ENCODE measurements around the gene HIPK3. TPM values are rescaled to one million over a fixed set of nuclear protein-coding genes. Genes with fewer than 3 reads are reported as not detected.

The HIPK3 gene
- total RNA-seq, 2 donors from 2014 or later, result 125 to 311 TPM

GRCh38 chr11:33311680-33312079 is 54.5 kb downstream of the HIPK3 start:
- peaks cover 16 to 38% of the 10 kb centered on the region in 2 donors for H3K4me1 ChIP-seq (ENCODE audit: control insufficient read depth in 1 of 2, low read depth in 2 of 2)
- H3K4me3 ChIP-seq, result no peak overlapping the region
- DNase-seq (ENCODE audit: low spot score) (no peak), ATAC-seq (ENCODE audit: insufficient number of reproducible peaks, low FRiP score, low read depth) (no peak)
- no peak for TF ChIP-seq CTCF (IDR thresholded peaks at IDR 0.05)
- no peaks in the 10 kb centered on the region for H3K9me3 ChIP-seq
- H3K27me3 ChIP-seq (replicated peaks; ENCODE audit: insufficient read depth), result no peaks in the 10 kb centered on the region
- no peak overlapping the region for H3K27ac ChIP-seq
- H3K36me3 ChIP-seq, result no peaks in the 10 kb centered on the region

GRCh38 chr11:33315822-33316221 is 58.6 kb downstream of the HIPK3 start:
- Histone ChIP-seq H3K27me3 (replicated peaks; ENCODE audit: insufficient read depth) (no peaks in the 10 kb centered on the region), H3K27ac (no peak overlapping the region), H3K9me3 (no peaks in the 10 kb centered on the region), H3K4me3 (no peak overlapping the region), H3K4me1 (ENCODE audit: control insufficient read depth in 1 of 2, low read depth in 2 of 2) (peaks cover 25 to 59% of the 10 kb centered on the region in 2 donors), H3K36me3 (no peaks in the 10 kb centered on the region)
- DNase-seq (ENCODE audit: low spot score) (no peak), ATAC-seq (ENCODE audit: insufficient number of reproducible peaks, low FRiP score, low read depth) (no peak)
- TF ChIP-seq CTCF (IDR thresholded peaks at IDR 0.05), result no peak

- no peaks in the 10 kb centered on the region for H3K9me3 ChIP-seq
- DNase-seq (ENCODE audit: low spot score), result no peak
- H3K27me3 ChIP-seq (replicated peaks; ENCODE audit: insufficient read depth), result no peaks in the 10 kb centered on the region
- ATAC-seq (ENCODE audit: insufficient number of reproducible peaks, low FRiP score, low read depth), result no peak
- no peaks in the 10 kb centered on the region for H3K36me3 ChIP-seq
- no peak overlapping the region for H3K4me3 ChIP-seq
- TF ChIP-seq CTCF (IDR thresholded peaks at IDR 0.05), result no peak
- H3K27ac ChIP-seq, result no peak overlapping the region
- H3K4me1 ChIP-seq (ENCODE audit: control insufficient read depth in 1 of 2, low read depth in 2 of 2), result peaks cover 22 to 61% of the 10 kb centered on the region in 2 donors
Measured at GRCh38 chr11:33317662-33318061, 60.5 kb downstream of the HIPK3 start.

GRCh38 chr11:33320016-33320813 is 63.0 kb downstream of the HIPK3 start:
- no peak for TF ChIP-seq CTCF (IDR thresholded peaks at IDR 0.05)
- no peak overlapping the region for H3K27ac ChIP-seq
- H3K4me1 ChIP-seq (ENCODE audit: control insufficient read depth in 1 of 2, low read depth in 2 of 2), result peaks cover 31 to 68% of the 10 kb centered on the region in 2 donors
- DNase-seq (ENCODE audit: low spot score) (no peak), ATAC-seq (ENCODE audit: insufficient number of reproducible peaks, low FRiP score, low read depth) (no peak)
- no peak overlapping the region for H3K4me3 ChIP-seq
- H3K9me3 ChIP-seq, result no peaks in the 10 kb centered on the region
- H3K36me3 ChIP-seq, result no peaks in the 10 kb centered on the region
- H3K27me3 ChIP-seq (replicated peaks; ENCODE audit: insufficient read depth), result no peaks in the 10 kb centered on the region

- Histone ChIP-seq H3K36me3 (no peaks in the 10 kb centered on the region), H3K4me3 (no peak overlapping the region), H3K27me3 (replicated peaks; ENCODE audit: insufficient read depth) (no peaks in the 10 kb centered on the region), H3K9me3 (no peaks in the 10 kb centered on the region), H3K4me1 (ENCODE audit: control insufficient read depth in 1 of 2, low read depth in 2 of 2) (peaks cover 27 to 66% of the 10 kb centered on the region in 2 donors), H3K27ac (no peak overlapping the region)
- TF ChIP-seq CTCF (IDR thresholded peaks at IDR 0.05), result no peak
- no peak for DNase-seq (ENCODE audit: low spot score)
- ATAC-seq (ENCODE audit: insufficient number of reproducible peaks, low FRiP score, low read depth), result no peak
Measured at GRCh38 chr11:33320814-33321330, 63.7 kb downstream of the HIPK3 start.

Measured in thoracic aorta (tissue), 2 donors.